ENCODE data around the gene JMJD4.

Gene JMJD4

GRCh38 chr1:227768640-227769039 is 33.5 kb upstream of the JMJD4 start:
- DNase-seq, result no peak

- DNase-seq, result no peak
Measured at GRCh38 chr1:227768125-227768439, 33.0 kb upstream of the JMJD4 start.

- DNase-seq, result no peak
Measured at GRCh38 chr1:227767401-227768124, 32.5 kb upstream of the JMJD4 start.

GRCh38 chr1:227766653-227767277 is 31.7 kb upstream of the JMJD4 start:
- no peak for DNase-seq

GRCh38 chr1:227766015-227766634 is 31.0 kb upstream of the JMJD4 start:
- DNase-seq, result no peak

- DNase-seq, result no peak
Measured at GRCh38 chr1:227765261-227766014, 30.3 kb upstream of the JMJD4 start.

GRCh38 chr1:227764019-227764391 is 28.9 kb upstream of the JMJD4 start:
- DNase-seq, result no peak

GRCh38 chr1:227763246-227764018 is 28.3 kb upstream of the JMJD4 start:
- no peak for DNase-seq

- DNase-seq, result peak; percentile 49
Measured at GRCh38 chr1:227762231-227762911, 27.3 kb upstream of the JMJD4 start.

- DNase-seq, result no peak
Measured at GRCh38 chr1:227761621-227762230, 26.6 kb upstream of the JMJD4 start.

- no peak for DNase-seq
Measured at GRCh38 chr1:227760377-227760776, 25.3 kb upstream of the JMJD4 start.

GRCh38 chr1:227759341-227760300 is 24.5 kb upstream of the JMJD4 start:
- no peak for DNase-seq

GRCh38 chr1:227758366-227758765 is 23.3 kb upstream of the JMJD4 start:
- DNase-seq, result no peak

GRCh38 chr1:227757781-227758180 is 22.7 kb upstream of the JMJD4 start:
- no peak for DNase-seq

- DNase-seq, result no peak
Measured at GRCh38 chr1:227756172-227756959, 21.3 kb upstream of the JMJD4 start.

- no peak for DNase-seq
Measured at GRCh38 chr1:227754958-227755357, 19.9 kb upstream of the JMJD4 start.

- DNase-seq, result no peak
Measured at GRCh38 chr1:227753999-227754711, 19.1 kb upstream of the JMJD4 start.

- DNase-seq, result no peak
Measured at GRCh38 chr1:227749916-227750710, 15.0 kb upstream of the JMJD4 start.

Data from SIG-M5 (cell line).